Ramos (cell line): Measurements from ENCODE around the gene CTIF.

Experiments
- in situ Hi-C: fragments of 300-500 bp; cut with MboI; formaldehyde crosslinking; loops from one replicate; pipeline ENCODE4 v1.14.3; 2022; ENCODE audit warnings: low sequenced_read_pairs; ENCODE audit not compliant: unreplicated experiment

Gene CTIF

DNA sequence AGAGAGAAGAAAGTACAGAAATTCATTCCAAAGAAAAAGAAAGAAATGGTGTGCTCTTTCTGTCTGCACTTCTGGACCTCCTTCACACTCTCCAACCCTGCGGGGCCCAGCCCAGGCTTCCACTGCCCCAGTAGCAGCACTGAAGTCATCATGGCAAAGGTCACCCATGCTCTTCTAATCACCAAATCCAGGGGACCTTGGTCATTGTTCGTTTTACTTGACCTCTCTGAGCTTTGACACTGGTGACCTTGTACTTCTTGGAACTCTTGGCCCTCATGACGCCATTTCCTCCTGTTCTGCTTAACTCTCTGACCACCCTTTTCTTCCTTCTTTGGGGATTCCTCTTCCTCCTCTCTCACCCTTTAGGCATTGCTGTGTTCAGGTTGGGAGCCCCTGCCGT lies 306.3 kb downstream of the CTIF start:
- in situ Hi-C loops: no loop called here

GRCh38 chr18:48846423-48846932 lies 307.6 kb downstream of the CTIF start:
- in situ Hi-C loops: no loop called here

- in situ Hi-C loops: no loop called here
Observed at GRCh38 chr18:48847807-48848486, 309.1 kb downstream of the CTIF start.

- in situ Hi-C loops: no loop called here
Observed at GRCh38 chr18:48848641-48849143, 309.9 kb downstream of the CTIF start.

DNA sequence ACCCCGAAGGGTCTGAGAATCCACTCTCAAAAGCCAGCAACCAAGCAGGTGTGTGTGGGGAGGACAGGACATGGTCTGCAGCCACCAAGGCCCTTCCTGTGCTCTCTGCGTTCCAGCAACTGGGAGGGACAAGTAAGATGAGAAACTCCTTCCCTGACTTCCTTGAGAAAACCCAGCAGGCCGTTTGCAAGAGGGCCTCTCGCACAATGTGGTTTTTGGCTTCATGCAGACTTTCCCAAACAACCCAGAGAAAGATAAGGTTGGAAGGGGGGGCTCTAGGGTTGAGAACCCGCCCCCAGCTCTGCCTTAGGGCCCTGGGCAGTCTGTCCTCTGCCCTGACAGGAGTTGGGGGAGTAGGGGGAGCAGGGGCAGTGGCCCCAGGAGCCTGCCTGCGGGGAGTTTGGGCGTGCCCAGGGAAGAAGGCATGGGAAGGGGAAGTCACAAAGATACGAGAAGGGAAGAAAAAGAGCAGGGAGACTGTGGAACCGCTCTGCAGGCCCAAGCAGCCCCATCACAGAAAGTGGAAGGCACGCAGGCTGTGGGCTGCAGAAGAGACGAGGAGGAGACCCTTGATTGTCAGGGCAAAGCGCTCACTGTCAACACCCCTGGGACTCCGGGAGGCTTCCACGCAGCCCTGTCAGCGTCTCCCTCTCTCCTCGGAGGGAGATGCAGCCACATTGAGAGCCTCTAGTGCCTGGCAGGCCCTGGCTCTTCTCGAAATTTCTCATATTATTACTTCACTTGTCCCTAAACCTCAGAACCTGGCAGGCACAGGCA lies 312.2 kb downstream of the CTIF start:
- in situ Hi-C loops: no loop called here

DNA sequence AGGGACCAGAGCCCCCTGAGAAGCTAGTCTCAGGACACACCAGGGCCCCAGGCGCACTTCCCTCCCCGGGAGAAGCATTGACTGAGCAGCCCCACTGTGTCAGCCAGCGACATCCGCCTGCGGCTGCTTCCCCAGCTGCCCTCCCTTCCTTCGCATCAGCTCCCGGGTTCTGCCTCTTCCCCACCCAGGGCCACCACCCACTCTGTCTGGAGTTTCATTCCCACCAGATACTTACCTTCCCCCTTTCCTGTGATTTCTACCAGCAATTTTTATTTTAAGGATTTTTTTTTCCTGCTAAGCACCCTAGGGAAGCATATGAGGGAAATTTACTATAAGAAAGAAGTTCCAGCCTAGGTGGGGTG lies 312.7 kb downstream of the CTIF start:
- in situ Hi-C loops: no loop called here

- in situ Hi-C loops: no loop called here
Observed at GRCh38 chr18:48852292-48852691, 313.5 kb downstream of the CTIF start.

DNA sequence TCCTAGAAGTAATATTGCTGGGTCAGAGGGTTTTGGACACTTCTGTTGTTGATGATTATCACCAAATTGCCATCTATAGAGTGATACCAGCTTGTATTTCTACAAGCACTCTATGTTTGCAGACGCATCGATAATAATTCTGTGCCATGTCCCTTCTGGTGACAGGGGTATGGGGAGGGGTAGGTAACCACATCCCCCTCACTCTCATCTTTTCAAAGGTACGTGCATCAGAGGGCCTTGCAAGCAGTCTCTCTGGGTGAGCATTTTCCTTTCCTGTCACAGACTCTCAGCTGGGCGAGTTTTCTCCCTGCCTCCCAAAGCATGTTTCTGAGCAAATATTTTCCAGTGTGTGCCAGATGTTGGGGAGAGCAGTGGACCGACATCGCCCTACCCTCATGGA lies 314.0 kb downstream of the CTIF start:
- in situ Hi-C loops: no loop called here

GRCh38 chr18:48853588-48853987 lies 314.8 kb downstream of the CTIF start:
- in situ Hi-C loops: no loop called here

GRCh38 chr18:48854780-48855179 lies 315.9 kb downstream of the CTIF start:
- in situ Hi-C loops: no loop called here

DNA sequence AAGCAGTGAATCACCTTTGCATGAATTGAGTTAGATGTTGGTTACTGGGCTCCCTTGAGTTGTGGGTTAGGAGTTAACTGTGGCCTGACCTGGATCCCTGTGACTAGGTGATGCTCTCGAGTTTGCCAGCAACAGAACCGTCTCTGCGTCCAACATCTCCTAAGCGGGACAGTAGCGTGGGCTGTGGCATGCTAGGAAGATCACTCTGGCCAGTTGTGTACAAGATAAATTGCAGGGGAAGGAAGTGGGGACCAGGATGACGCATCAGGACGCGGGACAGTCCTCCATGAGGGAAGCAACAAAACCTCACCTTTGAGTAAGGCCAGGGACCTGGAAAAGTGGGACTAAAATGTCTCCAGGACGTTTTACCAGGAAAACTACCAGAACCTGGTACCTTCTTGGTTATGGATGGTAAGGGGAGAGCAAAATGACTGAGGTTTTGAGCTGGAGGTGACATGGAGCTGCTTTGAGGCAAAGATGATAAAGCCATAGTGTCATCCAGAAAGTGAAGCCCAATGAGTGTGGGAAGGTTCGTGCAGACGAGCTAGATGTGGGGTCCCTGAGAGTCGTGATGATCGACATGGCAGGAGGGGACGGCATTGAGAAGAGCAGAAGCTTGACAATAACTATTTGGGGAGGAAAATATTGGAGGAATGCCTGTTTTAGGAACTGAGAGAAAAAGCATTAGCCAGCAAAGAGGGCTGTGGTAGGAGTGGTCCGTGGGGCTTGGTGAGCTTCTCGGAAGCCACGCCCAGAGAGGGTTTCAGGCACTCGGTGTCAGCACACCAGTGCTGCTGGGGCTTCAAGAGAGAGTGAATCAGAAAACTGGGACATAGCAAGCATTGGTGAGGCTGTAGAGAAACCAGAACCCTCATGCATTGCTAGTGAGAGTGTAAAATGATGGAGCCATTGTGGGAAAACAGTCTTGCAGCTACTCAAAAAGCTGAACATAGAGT lies 316.9 kb downstream of the CTIF start:
- in situ Hi-C loops: no loop called here

- in situ Hi-C loops: no loop called here
Observed at GRCh38 chr18:48857023-48857694, 318.3 kb downstream of the CTIF start.

GRCh38 chr18:48858676-48859075 lies 319.8 kb downstream of the CTIF start:
- in situ Hi-C loops: no loop called here

- in situ Hi-C loops: no loop called here
Observed at GRCh38 chr18:48859311-48860268, 320.8 kb downstream of the CTIF start.

DNA sequence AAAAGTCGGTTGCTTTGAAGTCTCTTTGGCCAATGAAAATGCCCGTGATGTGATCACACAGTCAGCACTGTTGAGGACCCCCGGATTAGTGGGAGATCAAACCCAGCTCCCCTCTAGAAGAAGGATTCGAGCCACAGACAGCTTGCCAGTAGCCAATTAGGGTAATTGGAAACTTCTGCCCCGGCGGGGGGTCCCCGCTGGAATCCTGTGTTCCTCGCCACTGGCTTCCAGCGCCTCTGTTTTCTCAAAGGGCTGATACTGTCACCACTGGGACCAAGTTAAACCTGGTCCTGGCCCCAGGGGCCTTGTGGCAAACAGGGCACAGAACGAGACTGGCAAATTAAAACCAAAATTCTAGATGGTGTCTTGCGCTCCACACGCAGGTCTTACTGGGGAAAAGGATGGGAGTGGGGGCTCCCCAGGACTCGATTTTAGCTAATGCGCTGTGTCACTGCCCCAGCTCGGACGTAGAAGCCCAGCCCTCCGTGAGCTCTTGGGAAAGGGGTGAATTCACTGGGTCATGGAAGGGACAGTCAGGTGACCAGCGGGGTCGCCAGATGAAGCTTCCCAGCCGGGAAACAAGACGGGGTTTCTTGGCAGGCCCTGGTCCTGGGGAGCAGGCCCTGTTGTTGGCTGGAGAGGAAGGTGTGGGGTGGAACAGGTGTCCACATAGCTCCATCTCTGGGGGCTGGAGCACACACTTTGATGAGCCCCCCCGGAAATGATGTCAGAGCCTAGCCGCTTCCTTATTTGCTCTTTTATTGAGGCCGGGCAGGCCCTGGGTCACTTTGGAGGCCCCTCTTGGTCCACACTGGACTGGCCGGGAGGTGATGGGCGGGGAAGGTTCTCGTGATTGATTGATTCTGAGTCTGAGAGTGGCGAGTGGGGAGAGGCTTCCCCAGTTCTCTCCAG lies 321.7 kb downstream of the CTIF start:
- in situ Hi-C loops: no loop called here

- in situ Hi-C loops: no loop called here
Observed at GRCh38 chr18:48861181-48861708, 322.4 kb downstream of the CTIF start.

GRCh38 chr18:48862132-48862531 lies 323.3 kb downstream of the CTIF start:
- in situ Hi-C loops: no loop called here
